Lower lobe of right lung (tissue), 2 donors: Measurements from ENCODE around the gene IPO4. TPM values are rescaled to one million over a fixed set of nuclear protein-coding genes. Genes with fewer than 3 reads are reported as not detected.

Experiments used
- ATAC-seq, 2 donors: fragments of 200-7000 bp; cut with Tn5 transposase; one replicate each; pipeline ENCODE4 v1.9.1; 2020 to 2022; ENCODE audit warnings: mild to moderate bottlenecking in 2 of 2, moderate library complexity in 2 of 2
- DNase-seq: peaks from one replicate; pipeline ENCODE4 v3.0.0-alpha.2; 2020
- H3K27ac ChIP-seq: fragments of 200-600 bp; one replicate; pipeline ENCODE4 v1.8.0; 2022
- H3K27me3 ChIP-seq: fragments of 200-600 bp; one replicate; pipeline ENCODE4 v1.8.0; 2022; ENCODE audit warnings: low read depth
- H3K36me3 ChIP-seq: fragments of 200-600 bp; one replicate; pipeline ENCODE4 v1.8.0; 2022; ENCODE audit warnings: mild to moderate bottlenecking
- H3K4me1 ChIP-seq: fragments of 200-600 bp; one replicate; pipeline ENCODE4 v1.8.0; 2022
- H3K4me3 ChIP-seq: fragments of 200-600 bp; one replicate; pipeline ENCODE4 v1.8.0; 2022; ENCODE audit warnings: mild to moderate bottlenecking
- H3K9me3 ChIP-seq: fragments of 200-600 bp; one replicate; pipeline ENCODE4 v1.8.0; 2022
- CTCF ChIP-seq: fragments of 200-600 bp; IDR thresholded peaks from one replicate; pipeline ENCODE4 v1.8.0; 2022; ENCODE audit warnings: antibody characterized with exemption, mild to moderate bottlenecking
- intact Hi-C: fragments of 100-400 bp; cut with DNase I; formaldehyde crosslinking; loops from one replicate; pipeline ENCODE4 v1.11.0; 2022
- total RNA-seq: library from RNA; stranded (reverse); fragmentation: NEBNext Ultra II Directional; extraction: Animal tissue kit (Norgen Biotek cat#: 25700); gene quantifications from one replicate; pipeline ENCODE4 v1.2.1, GENCODE V29; 2021
- donor health status: DM: no; HTN: yes; CAD: no; lungs with severe emphysema.

Gene IPO4
- total RNA-seq, 1 donor from 2014 or later = 18.3 TPM

- Histone ChIP-seq H3K27ac (peak overlapping the region; percentile 3), H3K9me3 (no peaks in the 10 kb centered on the region), H3K4me3 (no peak overlapping the region), H3K36me3 (peaks cover 83% of the 10 kb centered on the region), H3K27me3 (no peaks in the 10 kb centered on the region), H3K4me1 (peaks cover 27% of the 10 kb centered on the region)
- no peak for DNase-seq
- ATAC-seq = peak in 1 of 2 donors; percentile 2
- intact Hi-C loops = no loop called here
- TF ChIP-seq CTCF = no peak
Measured at GRCh38 chr14:24167469-24168114, 21.0 kb downstream of the IPO4 start.

GRCh38 chr14:24165785-24166184, 22.8 kb downstream of the IPO4 start:
- Histone ChIP-seq H3K4me3 (no peak overlapping the region), H3K4me1 (peaks cover 25% of the 10 kb centered on the region), H3K27ac (no peak overlapping the region), H3K9me3 (no peaks in the 10 kb centered on the region), H3K36me3 (peaks cover 80% of the 10 kb centered on the region), H3K27me3 (no peaks in the 10 kb centered on the region)
- intact Hi-C loops = no loop called here
- DNase-seq = peak; percentile 12
- no peak for ATAC-seq
- TF ChIP-seq CTCF = no peak

- ATAC-seq (no peak), DNase-seq (peak; percentile 42)
- Histone ChIP-seq H3K9me3 (no peaks in the 10 kb centered on the region), H3K4me3 (no peak overlapping the region), H3K4me1 (peaks cover 31% of the 10 kb centered on the region), H3K36me3 (peaks cover 83% of the 10 kb centered on the region), H3K27ac (no peak overlapping the region), H3K27me3 (no peaks in the 10 kb centered on the region)
- TF ChIP-seq CTCF = no peak
- intact Hi-C loops = no loop called here
Measured at GRCh38 chr14:24164518-24164991, 24.1 kb downstream of the IPO4 start.

- peaks cover 31% of the 10 kb centered on the region for H3K4me1 ChIP-seq
- H3K27me3 ChIP-seq = no peaks in the 10 kb centered on the region
- no peaks in the 10 kb centered on the region for H3K9me3 ChIP-seq
- H3K27ac ChIP-seq = peak overlapping the region; percentile 97
- DNase-seq (peak; percentile 28), ATAC-seq (peak in 1 of 2 donors; percentile 22)
- peak overlapping the region; percentile 81 for H3K4me3 ChIP-seq
- intact Hi-C loops = no loop called here
- TF ChIP-seq CTCF = no peak
- peaks cover 81% of the 10 kb centered on the region for H3K36me3 ChIP-seq
Measured at GRCh38 chr14:24162093-24162492, 26.5 kb downstream of the IPO4 start.

- DNase-seq = peak; percentile 95
- intact Hi-C loops = no loop called here
- Histone ChIP-seq H3K4me1 (peaks cover 31% of the 10 kb centered on the region), H3K9me3 (no peaks in the 10 kb centered on the region), H3K36me3 (peaks cover 81% of the 10 kb centered on the region), H3K4me3 (peak within 1 kb of the TSS; percentile 81), H3K27me3 (no peaks in the 10 kb centered on the region), H3K27ac (peak within 1 kb of the TSS; percentile 97)
- TF ChIP-seq CTCF = peak; percentile 96
- peak; percentile 96 for ATAC-seq
Measured at GRCh38 chr14:24160850-24161804, 27.5 kb downstream of the IPO4 start, which contains the start of gene IRF9. IRF9 (plus strand) TSS chr14:24161265; CDS start chr14:24162145, 880 bp downstream.
